GM21390 (cell line): Measurements from ENCODE around the gene TBC1D30.
"Not testable (repeated sequence)": the region's sequence is repeated elsewhere in the genome, so short reads cannot be mapped to it uniquely, and the experiment has no call there.

Experiments used
- ATAC-seq: cut with Tn5 transposase; IDR thresholded peaks from one replicate; pipeline ENCODE4 v1.9.1; 2021; ENCODE audit not compliant: unreplicated experiment

Gene TBC1D30

DNA sequence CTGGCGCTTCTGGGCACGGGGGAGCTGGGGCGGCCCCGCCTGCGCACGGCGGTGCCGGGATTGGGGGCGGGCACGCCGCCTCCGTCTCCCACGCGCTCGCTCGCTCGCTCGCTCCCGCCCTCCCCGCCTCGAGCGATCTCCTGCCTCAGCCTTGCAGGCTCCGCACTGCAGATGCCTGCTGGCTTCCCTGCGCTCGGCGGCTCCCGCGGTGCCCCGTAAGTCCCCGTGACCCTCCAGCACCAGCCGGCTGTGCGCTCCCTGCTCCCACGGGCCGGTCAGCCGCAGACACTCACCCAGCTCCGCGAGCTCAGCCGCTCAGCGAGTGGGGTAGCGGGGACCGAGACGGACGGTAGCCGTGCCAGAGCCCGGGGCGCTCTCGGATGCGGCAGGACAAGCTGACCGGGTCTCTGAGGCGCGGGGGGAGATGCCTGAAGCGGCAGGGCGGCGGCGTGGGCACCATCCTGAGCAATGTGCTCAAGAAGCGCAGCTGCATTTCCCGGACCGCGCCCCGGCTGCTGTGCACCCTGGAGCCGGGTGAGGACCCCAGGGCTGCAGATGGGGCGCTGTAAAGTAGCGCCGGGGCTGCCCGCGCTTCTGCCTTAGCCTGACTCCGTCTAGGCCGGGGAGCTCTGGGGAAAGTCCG, at the start of gene TBC1D30:
Gene TBC1D30, plus strand, starts transcription at position 148 of the 643 bp plus-strand sequence. Its CDS starts 233 bp downstream, at position 381.
- ATAC-seq: peak; percentile 57

DNA sequence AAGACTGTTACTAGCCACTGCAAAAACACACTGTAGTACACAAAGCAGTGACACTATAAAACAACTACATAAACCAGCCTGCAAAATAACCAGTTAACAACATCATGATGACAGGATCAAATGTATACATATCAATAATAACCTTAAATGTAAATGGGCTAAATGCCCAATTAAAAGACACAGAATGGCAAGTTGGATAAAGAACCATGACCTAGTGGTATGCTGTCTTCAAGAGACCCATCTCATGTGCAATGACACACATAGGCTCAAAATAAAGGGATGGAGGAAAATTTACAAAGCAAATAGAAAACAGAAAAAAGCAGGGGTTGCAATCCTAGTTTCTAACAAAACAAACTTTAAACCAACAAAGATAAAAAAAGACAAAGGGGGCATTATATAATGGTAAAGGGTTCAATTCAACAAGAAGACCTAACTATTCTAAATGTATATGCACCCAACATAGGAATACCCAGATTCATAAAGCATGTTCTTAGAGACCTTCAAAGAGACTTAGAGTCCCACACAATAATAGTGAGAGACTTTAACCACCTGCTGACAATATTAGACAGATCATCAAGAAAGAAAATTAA, 49.2 kb upstream of the TBC1D30 start:
- not testable (repeated sequence) for ATAC-seq

GRCh38 chr12:64779354-64779974, 45.0 kb upstream of the TBC1D30 start:
- no peak for ATAC-seq

DNA sequence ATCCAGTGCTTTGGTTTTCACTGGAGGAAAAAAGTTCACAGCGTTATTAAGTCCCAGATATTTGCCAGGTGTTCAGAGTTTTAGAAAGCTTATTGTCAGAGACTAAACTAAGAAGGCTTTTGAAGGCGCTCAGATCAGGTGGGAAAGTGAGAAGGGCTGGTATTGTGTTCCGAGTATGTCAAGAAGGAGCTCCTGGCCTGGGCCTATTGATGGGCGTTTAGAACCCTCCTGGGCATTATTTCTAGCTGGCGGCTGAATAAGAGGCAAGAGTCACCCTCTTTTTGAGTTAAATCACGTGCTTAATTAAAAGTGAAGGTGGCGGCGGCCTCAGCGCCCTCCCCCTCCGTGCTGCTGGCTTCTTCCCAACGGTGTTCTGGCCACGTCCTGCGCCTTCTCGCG, 44.3 kb upstream of the TBC1D30 start:
- ATAC-seq: peak; percentile 5

DNA sequence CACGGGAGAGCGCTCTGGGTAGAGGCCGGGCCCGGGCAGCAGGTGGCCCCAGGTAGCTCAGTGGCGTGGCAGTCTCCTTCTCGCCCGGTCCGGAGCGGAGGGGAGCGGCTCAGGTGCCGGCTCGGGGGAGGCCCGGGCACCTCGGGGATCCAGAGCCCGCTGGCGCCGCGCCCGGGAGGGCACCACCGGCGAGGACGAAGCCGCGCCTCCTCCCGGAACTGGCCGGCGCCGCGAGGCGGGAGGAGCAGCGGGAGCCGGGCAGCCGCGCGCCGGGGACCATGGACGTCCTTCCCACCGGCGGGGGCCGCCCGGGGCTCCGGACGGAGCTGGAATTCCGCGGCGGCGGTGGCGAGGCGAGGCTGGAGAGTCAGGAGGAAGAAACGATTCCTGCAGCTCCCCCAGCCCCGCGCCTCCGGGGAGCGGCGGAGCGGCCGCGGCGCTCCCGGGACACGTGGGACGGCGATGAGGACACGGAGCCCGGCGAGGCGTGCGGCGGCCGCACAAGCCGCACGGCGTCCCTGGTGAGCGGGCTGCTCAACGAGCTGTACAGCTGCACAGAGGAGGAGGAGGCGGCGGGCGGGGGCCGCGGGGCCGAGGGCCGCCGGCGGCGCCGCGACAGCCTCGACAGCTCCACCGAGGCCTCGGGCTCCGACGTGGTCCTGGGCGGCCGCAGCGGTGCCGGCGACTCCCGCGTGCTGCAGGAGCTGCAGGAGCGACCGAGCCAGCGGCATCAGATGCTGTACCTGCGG, 43.7 kb upstream of the TBC1D30 start:
- peak; percentile 47 for ATAC-seq

DNA sequence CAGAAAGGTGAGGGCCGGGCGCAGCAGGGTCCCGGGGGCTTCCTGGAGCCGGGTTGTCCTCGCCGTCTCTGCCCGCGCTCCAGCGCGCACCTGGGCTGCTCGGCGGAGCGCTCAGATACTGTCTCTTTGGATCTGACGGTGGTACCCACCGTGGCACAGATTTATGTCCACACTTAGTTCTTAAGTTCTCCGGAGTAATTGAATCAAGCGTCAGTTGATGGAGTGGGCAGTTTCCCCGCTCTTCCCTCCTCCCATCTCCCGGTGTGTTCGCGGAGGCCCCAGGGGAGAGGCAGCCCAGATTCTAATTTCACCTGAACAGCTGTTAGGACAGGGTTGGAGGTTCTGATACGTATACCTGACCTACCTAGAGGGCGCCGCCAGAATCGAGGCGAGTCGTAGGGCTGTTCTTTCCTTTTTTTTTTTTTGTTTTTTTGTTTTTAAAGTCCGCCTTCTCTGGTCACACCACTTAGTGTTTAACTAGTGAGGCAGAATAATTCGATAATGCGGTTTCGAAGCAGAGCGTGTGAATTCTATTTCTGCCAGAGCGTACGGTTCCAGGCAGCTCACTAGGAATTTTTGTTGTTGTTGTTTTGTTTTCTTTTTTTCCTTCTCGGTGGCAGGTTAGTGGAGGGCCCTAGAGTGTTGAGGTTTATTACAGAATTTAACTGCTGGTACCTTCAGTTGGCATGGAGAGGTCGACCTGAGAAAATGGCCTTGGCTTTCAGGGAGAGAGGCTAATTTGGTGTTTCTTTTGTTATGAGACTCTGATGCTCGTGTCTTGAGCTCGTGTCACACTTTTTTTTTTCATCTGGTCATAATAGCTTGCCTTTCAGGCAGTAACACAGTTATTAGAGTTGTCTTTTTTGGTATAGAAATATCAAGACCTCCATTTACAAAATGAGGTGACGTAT, 42.9 kb upstream of the TBC1D30 start:
- ATAC-seq: peak; percentile 31

GRCh38 chr12:64782191-64782876, 42.1 kb upstream of the TBC1D30 start:
- ATAC-seq: no peak

DNA sequence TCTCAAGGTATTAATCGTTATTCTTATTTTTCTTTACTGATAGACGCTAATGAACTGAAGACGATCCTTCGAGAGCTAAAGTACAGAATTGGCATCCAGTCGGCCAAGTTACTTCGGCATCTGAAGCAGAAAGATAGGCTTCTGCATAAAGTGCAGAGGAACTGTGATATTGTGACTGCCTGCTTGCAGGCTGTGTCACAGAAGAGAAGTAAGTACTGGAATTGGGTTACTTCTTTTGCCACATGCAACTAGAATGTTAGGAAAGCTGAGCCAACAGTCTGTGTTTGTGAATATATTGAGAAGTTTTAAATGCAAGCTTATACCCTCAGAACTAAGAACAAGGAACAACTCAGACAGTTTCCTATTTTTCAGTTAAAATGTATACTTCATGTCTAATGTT, 38.6 kb upstream of the TBC1D30 start:
- no peak for ATAC-seq

GRCh38 chr12:64790166-64790565, 34.3 kb upstream of the TBC1D30 start:
- ATAC-seq: no peak

- no peak for ATAC-seq
These were observed 33.4 kb upstream of the TBC1D30 start for GRCh38 chr12:64791036-64791435.

GRCh38 chr12:64792128-64792527, 32.3 kb upstream of the TBC1D30 start:
- no peak for ATAC-seq

DNA sequence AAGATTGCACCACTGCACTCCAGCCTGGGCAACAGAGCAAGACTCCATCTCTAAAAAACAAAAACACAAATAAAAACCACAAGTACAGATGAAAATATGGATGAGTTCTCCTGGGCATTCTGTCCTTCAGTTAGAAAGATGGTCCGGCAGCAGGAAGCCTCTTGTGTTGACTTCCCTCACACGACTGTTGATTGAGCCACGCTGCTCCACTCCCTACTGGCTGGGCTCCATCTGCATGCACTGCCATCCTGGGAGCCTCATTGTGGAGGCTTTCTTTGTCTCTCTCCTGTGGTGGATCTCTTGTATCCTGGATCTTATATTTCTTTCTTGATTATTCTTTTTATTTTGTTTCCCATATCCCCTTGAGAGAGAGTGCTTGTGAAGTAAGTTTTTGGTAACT, 30.8 kb upstream of the TBC1D30 start:
- no peak for ATAC-seq

DNA sequence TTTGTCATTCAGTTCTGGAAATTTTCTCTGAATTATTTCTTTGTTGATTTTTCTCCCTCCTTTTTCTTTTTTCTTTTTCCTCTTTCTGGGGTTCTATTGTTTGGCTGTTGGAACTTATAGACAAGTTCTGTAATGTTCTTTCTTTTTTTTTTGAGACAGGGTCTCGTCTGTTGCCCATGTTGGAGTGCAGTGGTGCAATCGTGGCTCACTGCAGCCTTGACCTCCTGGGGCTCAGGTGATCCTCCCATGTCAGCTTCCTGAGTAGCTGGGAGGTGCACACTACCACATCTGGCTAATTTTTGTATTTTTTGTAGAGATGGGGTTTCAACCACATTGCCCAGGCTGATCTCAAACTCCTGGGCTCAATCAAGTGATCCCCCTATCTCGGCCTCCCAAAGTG, 30.1 kb upstream of the TBC1D30 start:
- no peak for ATAC-seq

- peak; percentile 74 for ATAC-seq
These were observed 28.1 kb upstream of the TBC1D30 start for GRCh38 chr12:64796205-64796845.

DNA sequence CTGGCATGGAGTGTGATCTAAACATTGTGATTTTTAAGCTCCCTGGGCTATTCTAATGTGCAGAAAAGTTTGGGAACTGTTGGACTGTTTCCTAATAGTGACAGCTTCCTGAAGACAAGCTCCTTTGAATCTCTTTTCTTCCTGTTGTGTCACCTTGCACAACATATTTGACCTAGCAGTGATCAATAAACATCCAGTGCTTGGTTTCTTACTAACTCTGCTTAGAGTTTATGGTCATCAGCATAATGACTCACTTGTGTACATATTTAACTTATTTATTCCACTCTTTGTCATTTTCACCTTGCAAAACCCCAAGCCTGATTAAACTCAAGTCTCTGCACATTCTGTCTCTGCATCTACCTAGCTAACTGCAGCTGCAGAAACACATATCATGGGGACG, 27.3 kb upstream of the TBC1D30 start:
- ATAC-seq: no peak

DNA sequence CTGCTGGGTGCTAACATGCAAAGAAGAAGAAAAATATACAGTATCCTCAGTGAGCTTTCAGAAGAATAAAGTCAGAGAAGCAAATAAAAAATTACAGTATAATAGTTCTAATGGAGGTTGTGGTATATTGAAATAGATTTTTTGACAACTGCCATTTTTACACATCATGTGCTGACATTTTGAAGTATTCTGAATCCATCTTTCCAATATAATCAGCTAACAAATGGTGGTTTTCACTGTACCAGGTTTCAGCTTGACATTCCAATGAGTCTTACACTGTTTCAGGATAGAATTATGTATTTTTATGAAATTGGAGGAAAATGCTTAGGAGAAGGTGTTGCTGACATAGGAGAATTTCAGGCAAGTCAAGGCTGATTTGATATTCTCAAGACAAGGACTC, 26.3 kb upstream of the TBC1D30 start:
- no peak for ATAC-seq

GRCh38 chr12:64800640-64801039, 23.8 kb upstream of the TBC1D30 start:
- ATAC-seq: peak; percentile 59

DNA sequence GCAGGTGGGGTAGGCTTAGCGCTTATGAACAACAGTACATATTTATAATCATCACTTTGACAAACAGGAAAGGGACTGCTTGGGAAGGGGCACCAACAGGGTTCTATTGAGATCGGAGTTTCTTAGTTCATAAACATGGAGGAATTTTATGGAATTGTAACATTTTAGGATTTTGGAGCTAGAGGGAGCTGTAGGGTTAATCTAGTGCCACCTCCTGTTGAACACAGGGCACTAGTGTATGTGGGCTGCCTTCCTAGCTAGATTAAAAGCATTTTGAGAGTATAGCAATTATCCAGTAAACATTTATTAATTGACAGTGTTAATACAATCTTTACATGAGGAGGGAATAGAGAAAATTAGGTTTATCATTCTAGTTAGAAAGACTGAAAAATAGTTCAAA, 23.1 kb upstream of the TBC1D30 start:
- ATAC-seq: no peak

DNA sequence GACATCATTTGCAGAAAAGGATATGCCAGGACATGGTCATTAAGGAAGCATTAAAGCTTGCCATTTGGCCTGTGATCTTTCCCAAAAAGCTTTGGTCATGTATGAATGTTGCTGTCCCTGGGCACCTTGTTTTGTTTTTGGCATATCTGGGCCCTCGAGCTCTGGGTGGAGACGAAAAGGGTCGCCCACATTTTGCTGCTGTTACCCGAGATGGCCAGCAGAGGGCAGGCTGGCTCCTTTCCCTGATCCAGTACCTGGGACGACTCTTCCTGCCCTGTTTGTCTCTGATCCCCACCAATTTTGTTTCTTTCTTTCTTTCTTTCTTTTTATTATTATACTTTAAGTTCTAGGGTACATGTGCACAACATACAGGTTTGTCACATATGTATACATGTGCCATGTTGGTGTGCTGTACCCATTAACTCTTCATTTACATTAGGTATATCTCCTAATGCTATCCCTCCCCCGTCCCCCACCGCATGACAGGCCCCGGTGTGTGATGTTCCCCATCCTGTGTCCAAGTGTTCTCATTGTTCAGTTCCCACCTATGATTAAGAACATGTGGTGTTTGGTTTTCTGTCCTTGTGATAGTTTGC, 22.2 kb upstream of the TBC1D30 start:
- ATAC-seq: peak; percentile 60
